K562 (cell line): ENCODE measurements around the gene CD40. TPM values are rescaled to one million over a fixed set of nuclear protein-coding genes. Genes with fewer than 3 reads are reported as not detected.

Source experiments
- ATF3 ChIP-seq, 2 experiments: fragments of 450-650 bp in 1 of 2; sonication (generic) in 1 of 2; formaldehyde crosslinking in 1 of 2; IDR thresholded peaks in 1 of 2; conservative IDR thresholded peaks in 1 of 2; 2 replicates each; pipeline versions ENCODE4 v1.6.1 to v1.8.1; 2016 to 2023; ENCODE audit warnings: mild to moderate bottlenecking in 2 of 2, moderate library complexity in 2 of 2, inconsistent platforms in 1 of 2, missing genetic modification reagents in 1 of 2
- CREM ChIP-seq: IDR thresholded peaks from 2 replicates; pipeline ENCODE4 v1.6.1; 2014; ENCODE audit warnings: antibody characterized with exemption, low read depth
- ETV1 ChIP-seq: fragments of 450-650 bp; conservative IDR thresholded peaks from 2 replicates; pipeline ENCODE4 v1.6.1; 2016; ENCODE audit warnings: missing genetic modification characterization, control low read depth, low read depth, missing compliant biosample characterization
- GTF2A2 ChIP-seq: IDR thresholded peaks from 2 replicates; pipeline ENCODE4 v1.6.1; 2016; ENCODE audit warnings: mild to moderate bottlenecking, missing genetic modification characterization, missing compliant biosample characterization
- MEF2D ChIP-seq: conservative IDR thresholded peaks from 2 replicates; pipeline ENCODE4 v1.6.1; 2016; ENCODE audit warnings: low read depth, missing genetic modification characterization, missing compliant biosample characterization
- PHB ChIP-seq: fragments of 250-450 bp; sonication (Bioruptor Pico); IDR thresholded peaks from 2 replicates; pipeline ENCODE4 v1.5.0; 2021
- RAD21 ChIP-seq, 2 experiments: fragments of 250-450 bp in 1 of 2; fragments of 450-650 bp in 1 of 2; sonication (Bioruptor Pico) in 1 of 2; formaldehyde crosslinking in 1 of 2; IDR thresholded peaks in 1 of 2; conservative IDR thresholded peaks in 1 of 2; 2 replicates each; pipeline versions ENCODE4 v1.4.0 to v1.8.0; 2020 to 2022; ENCODE audit warnings: mild to moderate bottlenecking in 2 of 2, moderate library complexity in 1 of 2
- RCOR1 ChIP-seq, 2 experiments: IDR thresholded peaks; 2 replicates each; pipeline ENCODE4 v1.6.1; 2012; ENCODE audit warnings: low read depth in 2 of 2, low read length in 2 of 2, borderline replicate concordance in 1 of 2, improper control_type of control experiment in 1 of 2
- REST ChIP-seq, 2 experiments: fragments of 450-650 bp; formaldehyde crosslinking in 1 of 2; IDR thresholded peaks; 2 replicates each; pipeline versions ENCODE4 v1.4.0 to v1.6.1; 2014 to 2020; ENCODE audit warnings: mild to moderate bottlenecking in 2 of 2, borderline replicate concordance in 1 of 2, low read depth in 1 of 2
- SIX5 ChIP-seq, 2 experiments: IDR thresholded peaks; 2 replicates each; pipeline ENCODE4 v1.6.1; 2011; ENCODE audit warnings: low read length in 2 of 2, borderline replicate concordance in 1 of 2, low read depth in 1 of 2, mild to moderate bottlenecking in 1 of 2, moderate library complexity in 1 of 2; ENCODE audit not compliant: insufficient read depth in 1 of 2
- SMC3 ChIP-seq: conservative IDR thresholded peaks from 2 replicates; pipeline ENCODE4 v1.6.1; 2011; ENCODE audit warnings: low read depth, low read length, improper control_type of control experiment; ENCODE audit not compliant: insufficient read depth
- ZNF175 ChIP-seq: fragments of 200-800 bp; sonication (Bioruptor generic); IDR thresholded peaks from 2 replicates; pipeline ENCODE4 v1.6.1; 2016; ENCODE audit warnings: low read depth, mild to moderate bottlenecking, missing genetic modification characterization, missing compliant biosample characterization
- polyA plus RNA-seq, 8 experiments: library from polyadenylated mRNA; depleted of rRNA in 4 of 8; stranded (reverse) in 5 of 8; unstranded in 3 of 8; fragments of >200 nt; fragmentation: Nextera tagmentation in 2 of 8; fragmentation: Illumina TruSeq in 1 of 8; extraction: Ambion mirVana in 2 of 8; extraction: Trizol in 1 of 8; gene quantifications; 2 replicates each; pipeline versions ENCODE4 v1.2.1 to v1.2.3, GENCODE V29; 2011 to 2014; ENCODE audit warnings: inconsistent platforms in 1 of 8, missing spikeins in 1 of 8
- total RNA-seq, 7 experiments: library from RNA; depleted of rRNA in 6 of 7; stranded (reverse); fragments of >200 nt in 6 of 7; fragmentation: Illumina TruSeq in 2 of 7; extraction: Trizol in 2 of 7; gene quantifications; 2 replicates each; pipeline versions ENCODE4 v1.2.1 to v1.2.3, GENCODE V29; 2011 to 2021; ENCODE audit warnings: low replicate concordance in 1 of 7
- TF ChIP-seq, protein P1 (sequence below): fragments of 250-450 bp; sonication (Bioruptor Pico); IDR thresholded peaks from 2 replicates; pipeline ENCODE4 v1.8.0; 2021; ENCODE audit warnings: borderline replicate concordance, mild to moderate bottlenecking, moderate library complexity; ENCODE audit not compliant: poor library complexity, severe bottlenecking
- TF ChIP-seq, protein P2 (sequence below), 2 experiments: IDR thresholded peaks; 2 replicates each; pipeline ENCODE4 v1.6.1; 2011; ENCODE audit warnings: borderline replicate concordance in 1 of 2, control low read depth in 1 of 2, low read depth in 1 of 2, low read length in 1 of 2, mild to moderate bottlenecking in 1 of 2, mixed read lengths in 1 of 2, moderate library complexity in 1 of 2; ENCODE audit not compliant: insufficient read depth in 1 of 2, insufficient read length in 1 of 2, poor library complexity in 1 of 2, severe bottlenecking in 1 of 2; ENCODE audit errors: extremely low read depth in 1 of 2

The CD40 gene
- total and polyA plus RNA-seq, 9 of the 15 experiments (the other 6 are each of a cell fraction or from before 2014, with no cell fraction given), result 0.76 to 3.7 (median 1.6) TPM

DNA sequence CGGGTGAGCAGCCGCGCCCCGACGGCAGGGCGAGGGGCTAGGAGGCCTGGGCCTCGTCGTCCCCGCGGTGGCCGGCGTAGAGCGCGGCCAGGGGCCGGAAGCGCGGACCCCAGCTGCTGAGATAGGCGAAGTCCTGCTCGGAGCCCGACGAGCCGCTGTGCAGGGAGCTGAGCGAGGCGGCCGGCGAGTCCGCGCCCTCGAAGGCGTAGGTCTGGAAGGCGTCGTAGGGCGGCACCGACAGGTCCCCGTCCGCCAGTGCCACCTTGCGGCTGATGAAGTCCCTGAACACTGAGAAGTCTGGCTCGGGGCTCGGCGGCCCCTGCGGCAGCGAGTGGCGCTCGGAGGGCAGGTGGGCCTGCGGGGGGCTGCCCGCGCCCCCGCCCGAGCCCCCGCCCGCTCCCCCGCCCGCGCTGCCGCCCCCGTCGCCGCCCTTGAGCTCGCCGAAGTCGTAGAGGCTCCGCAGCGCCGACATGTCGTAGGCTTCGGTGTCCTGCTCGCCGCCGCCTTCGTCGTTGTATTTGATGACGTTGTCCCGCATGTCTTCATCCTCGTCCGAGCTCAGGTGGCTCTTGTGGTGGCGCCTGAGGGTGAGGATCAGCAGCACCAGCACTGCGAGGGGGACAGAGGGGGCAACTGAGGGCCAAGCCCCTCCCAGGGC, 56.5 kb downstream of the CD40 start (continued):
- TF ChIP-seq, protein P1, sequence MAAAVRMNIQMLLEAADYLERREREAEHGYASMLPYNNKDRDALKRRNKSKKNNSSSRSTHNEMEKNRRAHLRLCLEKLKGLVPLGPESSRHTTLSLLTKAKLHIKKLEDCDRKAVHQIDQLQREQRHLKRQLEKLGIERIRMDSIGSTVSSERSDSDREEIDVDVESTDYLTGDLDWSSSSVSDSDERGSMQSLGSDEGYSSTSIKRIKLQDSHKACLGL, result no peak
- TF ChIP-seq PHB (CRISPR knock-in tag) (no peak), CREM (peak; percentile 61), SIX5 (IDR thresholded peaks at IDR 0.05; ENCODE audit: borderline replicate concordance in 1 of 2, insufficient read depth in 1 of 2, low read depth in 1 of 2, low read length in 2 of 2) (no peak), RCOR1 (IDR thresholded peaks at IDR 0.05; ENCODE audit: borderline replicate concordance in 1 of 2, low read depth in 2 of 2, low read length in 2 of 2) (0 out of 4 replicates have a peak, but pooled peaks of 1 of the 2 experiments have one; percentile 18), REST (IDR thresholded peaks at IDR 0.05; ENCODE audit: borderline replicate concordance) (peak; percentile 50), REST (CRISPR knock-in tag; IDR thresholded peaks at IDR 0.05; ENCODE audit: low read depth) (no peak), RAD21 (CRISPR knock-in tag; conservative IDR thresholded peaks at IDR 0.05 in 1 of 2, IDR thresholded peaks at IDR 0.05 in 1 of 2) (peak in 1 of 2 experiments; percentile 54; a peak in 3 of 4 replicates), MEF2D (tag) (no peak), SMC3 (peak; percentile 68), ATF3 (IDR thresholded peaks at IDR 0.05) (no peak), ATF3 (CRISPR knock-in tag; conservative IDR thresholded peaks at IDR 0.05) (no peak), ETV1 (tag) (no peak), GTF2A2 (tag) (no peak), ZNF175 (CRISPR knock-in tag) (no peak)
- TF ChIP-seq, protein P2, sequence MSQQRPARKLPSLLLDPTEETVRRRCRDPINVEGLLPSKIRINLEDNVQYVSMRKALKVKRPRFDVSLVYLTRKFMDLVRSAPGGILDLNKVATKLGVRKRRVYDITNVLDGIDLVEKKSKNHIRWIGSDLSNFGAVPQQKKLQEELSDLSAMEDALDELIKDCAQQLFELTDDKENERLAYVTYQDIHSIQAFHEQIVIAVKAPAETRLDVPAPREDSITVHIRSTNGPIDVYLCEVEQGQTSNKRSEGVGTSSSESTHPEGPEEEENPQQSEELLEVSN (IDR thresholded peaks at IDR 0.05; ENCODE audit: borderline replicate concordance in 1 of 2, extremely low read depth in 1 of 2, insufficient read depth in 1 of 2, insufficient read length in 1 of 2, low read depth in 1 of 2, low read length in 1 of 2, poor library complexity in 1 of 2, severe bottlenecking in 1 of 2), result peak in 1 of 2 experiments; percentile 26
